Left ventricle myocardium inferior (tissue), 1 donor: ENCODE data around the gene NADK2. TPM values are rescaled to one million over a fixed set of nuclear protein-coding genes. Genes with fewer than 3 reads are reported as not detected.

Experiments
- DNase-seq: peaks from one replicate; pipeline ENCODE4 v3.0.0-alpha.2; 2020
- H3K27ac ChIP-seq: fragments of 200-600 bp; replicated peaks from 2 replicates; pipeline ENCODE4 v1.8.0; 2021
- H3K27me3 ChIP-seq: fragments of 200-600 bp; 2 replicates; pipeline ENCODE4 v1.8.0; 2021; ENCODE audit warnings: low read depth
- H3K36me3 ChIP-seq: fragments of 200-600 bp; 2 replicates; pipeline ENCODE4 v1.8.0; 2021
- H3K4me1 ChIP-seq: fragments of 200-600 bp; 2 replicates; pipeline ENCODE4 v1.8.0; 2021
- H3K4me3 ChIP-seq: fragments of 200-600 bp; 2 replicates; pipeline ENCODE4 v1.8.0; 2021; ENCODE audit warnings: mild to moderate bottlenecking, moderate library complexity
- H3K9me3 ChIP-seq: fragments of 200-600 bp; replicated peaks from 2 replicates; pipeline ENCODE4 v1.8.0; 2021
- intact Hi-C: fragments of 100-400 bp; cut with micrococcal nuclease; formaldehyde crosslinking; loops from one replicate; pipeline ENCODE4 v1.11.0; 2022
- total RNA-seq: library from RNA; stranded (reverse); fragmentation: NEBNext Ultra II Directional; extraction: Animal tissue kit (Norgen Biotek cat#: 25700); gene quantifications from one replicate; pipeline ENCODE4 v1.2.1, GENCODE V29; 2021
- TF ChIP-seq, protein P1 (sequence below): fragments of 200-600 bp; IDR thresholded peaks from 2 replicates; pipeline ENCODE4 v1.8.0; 2021; ENCODE audit warnings: antibody characterized with exemption, mild to moderate bottlenecking, borderline replicate concordance
- donor health status: DM: no; HTN: yes; CAD: no; lungs with severe emphysema.

Gene NADK2
- total RNA-seq, 1 donor from 2014 or later, result 35.4 TPM

- intact Hi-C loops, result no loop called here
- no peaks in the 10 kb centered on the region for H3K27me3 ChIP-seq
- peaks cover 75% of the 10 kb centered on the region for H3K4me1 ChIP-seq
- TF ChIP-seq, protein P1, sequence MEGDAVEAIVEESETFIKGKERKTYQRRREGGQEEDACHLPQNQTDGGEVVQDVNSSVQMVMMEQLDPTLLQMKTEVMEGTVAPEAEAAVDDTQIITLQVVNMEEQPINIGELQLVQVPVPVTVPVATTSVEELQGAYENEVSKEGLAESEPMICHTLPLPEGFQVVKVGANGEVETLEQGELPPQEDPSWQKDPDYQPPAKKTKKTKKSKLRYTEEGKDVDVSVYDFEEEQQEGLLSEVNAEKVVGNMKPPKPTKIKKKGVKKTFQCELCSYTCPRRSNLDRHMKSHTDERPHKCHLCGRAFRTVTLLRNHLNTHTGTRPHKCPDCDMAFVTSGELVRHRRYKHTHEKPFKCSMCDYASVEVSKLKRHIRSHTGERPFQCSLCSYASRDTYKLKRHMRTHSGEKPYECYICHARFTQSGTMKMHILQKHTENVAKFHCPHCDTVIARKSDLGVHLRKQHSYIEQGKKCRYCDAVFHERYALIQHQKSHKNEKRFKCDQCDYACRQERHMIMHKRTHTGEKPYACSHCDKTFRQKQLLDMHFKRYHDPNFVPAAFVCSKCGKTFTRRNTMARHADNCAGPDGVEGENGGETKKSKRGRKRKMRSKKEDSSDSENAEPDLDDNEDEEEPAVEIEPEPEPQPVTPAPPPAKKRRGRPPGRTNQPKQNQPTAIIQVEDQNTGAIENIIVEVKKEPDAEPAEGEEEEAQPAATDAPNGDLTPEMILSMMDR, result no peak
- H3K4me3 ChIP-seq, result peak overlapping the region; percentile 97
- no peak for DNase-seq
- H3K27ac ChIP-seq, result peak overlapping the region; percentile 90
- H3K36me3 ChIP-seq, result peaks cover 28% of the 10 kb centered on the region
- H3K9me3 ChIP-seq, result no peaks in the 10 kb centered on the region
These were observed 89.1 kb downstream of the NADK2 start for GRCh38 chr5:36152324-36153297.

- H3K9me3 ChIP-seq, result no peaks in the 10 kb centered on the region
- peaks cover 21% of the 10 kb centered on the region for H3K36me3 ChIP-seq
- H3K4me1 ChIP-seq, result peaks cover 68% of the 10 kb centered on the region
- TF ChIP-seq, protein P1, result no peak
- intact Hi-C loops, result no loop called here
- H3K27me3 ChIP-seq, result no peaks in the 10 kb centered on the region
- peak; percentile 97 for DNase-seq
- H3K27ac ChIP-seq, result peak within 1 kb of the TSS; percentile 90
- peak within 1 kb of the TSS; percentile 97 for H3K4me3 ChIP-seq
These were observed 90.0 kb downstream of the NADK2 start, which contains the start of the genes LMBRD2 and SKP2 for GRCh38 chr5:36151434-36152323. Gene LMBRD2, minus strand, starts transcription at chr5:36151887. Its CDS starts 8,538 bp downstream, at chr5:36143349. Gene SKP2, plus strand, starts transcription at chr5:36152111. Its CDS starts 152 bp downstream, at chr5:36152263.

GRCh38 chr5:36150676-36151433 is 90.9 kb downstream of the NADK2 start:
- peaks cover 59% of the 10 kb centered on the region for H3K4me1 ChIP-seq
- H3K4me3 ChIP-seq, result peak overlapping the region; percentile 97
- no peaks in the 10 kb centered on the region for H3K9me3 ChIP-seq
- no peak for DNase-seq
- H3K36me3 ChIP-seq, result peaks cover 15% of the 10 kb centered on the region
- intact Hi-C loops, result no loop called here
- H3K27me3 ChIP-seq, result no peaks in the 10 kb centered on the region
- peak overlapping the region; percentile 90 for H3K27ac ChIP-seq
- TF ChIP-seq, protein P1, result no peak

- no peak overlapping the region for H3K4me3 ChIP-seq
- H3K27me3 ChIP-seq, result no peaks in the 10 kb centered on the region
- no peaks in the 10 kb centered on the region for H3K36me3 ChIP-seq
- TF ChIP-seq, protein P1, result no peak
- no peak for DNase-seq
- no peaks in the 10 kb centered on the region for H3K9me3 ChIP-seq
- no peak overlapping the region for H3K27ac ChIP-seq
- peaks cover 46% of the 10 kb centered on the region for H3K4me1 ChIP-seq
- intact Hi-C loops, result no loop called here
These were observed 94.0 kb downstream of the NADK2 start for GRCh38 chr5:36147681-36148080.
